Measurements from ENCODE around the gene CCR3. TPM values are rescaled to one million over a fixed set of nuclear protein-coding genes. Genes with fewer than 3 reads are reported as not detected.

Gene CCR3
- total RNA-seq, 1 experiment from 2014 or later, result not detected

- POLR2A ChIA-PET, result no interaction called here
- TF ChIP-seq TCF7L2 (IDR thresholded peaks at IDR 0.05; ENCODE audit: borderline replicate concordance, extremely low read depth, insufficient read depth, insufficient read length) (no peak), YY1 (IDR thresholded peaks at IDR 0.05; ENCODE audit: extremely low read depth, insufficient replicate concordance, low read depth, low read length) (no peak), ZNF274 (IDR thresholded peaks at IDR 0.05; ENCODE audit: low read depth, low read length) (no peak), ZFX (IDR thresholded peaks at IDR 0.05) (no peak), SRF (IDR thresholded peaks at IDR 0.05; ENCODE audit: low read depth) (no peak)
- Histone ChIP-seq H3K9me2 (ENCODE audit: insufficient read depth) (no peaks in the 10 kb centered on the region), H3K9ac (ENCODE audit: low read length) (no peak overlapping the region), H4K20me1 (ENCODE audit: insufficient read depth) (no peaks in the 10 kb centered on the region), H3K9me3 (ENCODE audit: control insufficient read depth in 1 of 2, insufficient read depth in 1 of 2, low read depth in 1 of 2, low read length in 2 of 2) (no peaks in the 10 kb centered on the region), H3K27ac (ENCODE audit: low read depth, low read length) (no peak overlapping the region), H3K79me2 (ENCODE audit: insufficient read depth, low read length) (no peaks in the 10 kb centered on the region), H2AFZ (ENCODE audit: low read depth, low read length, poor library complexity, severe bottlenecking) (no peak overlapping the region), H3K27me3 (ENCODE audit: insufficient read depth, low read length) (no peaks in the 10 kb centered on the region), H3K36me3 (ENCODE audit: control insufficient read depth in 1 of 2, insufficient read depth in 2 of 2, low read length in 2 of 2) (no peaks in the 10 kb centered on the region), H3K4me1 (ENCODE audit: control insufficient read depth in 1 of 2, insufficient read depth in 2 of 2, low read length in 2 of 2) (peaks cover 0 to 9% of the 10 kb centered on the region in 2 experiments; a peak in 2 of 4 replicates), H3K4me2 (ENCODE audit: low read length) (no peak overlapping the region), H3K4me3 (replicated peaks in 1 of 2; ENCODE audit: low read depth in 1 of 2, low read length in 2 of 2) (no peak overlapping the region)
- no TSS peak for BruUV-seq (replicated peaks)
- intact Hi-C loops (cut with micrococcal nuclease), result no loop called here
- no peak for ATAC-seq
- DNase-seq (ENCODE audit: low read depth, low spot score), result no peak
- RAD21 ChIA-PET (ENCODE audit: low non-redundant PET in 1 of 2, low total read pairs in 2 of 2, uncharacterized antibody in 2 of 2, unreplicated experiment in 2 of 2), result no interaction called here
- CTCF ChIA-PET, result no interaction called here
Measured at GRCh38 chr3:46205286-46205960, 36.8 kb upstream of the CCR3 start.

GRCh38 chr3:46206282-46207015 lies 35.8 kb upstream of the CCR3 start:
- RAD21 ChIA-PET (ENCODE audit: low non-redundant PET in 1 of 2, low total read pairs in 2 of 2, uncharacterized antibody in 2 of 2, unreplicated experiment in 2 of 2), result no interaction called here
- TF ChIP-seq SP1 (IDR thresholded peaks at IDR 0.05; ENCODE audit: low read depth) (no peak), CTCF (IDR thresholded peaks at IDR 0.05 in 2 of 3, conservative IDR thresholded peaks at IDR 0.05 in 1 of 3; ENCODE audit: borderline replicate concordance in 1 of 3, insufficient read depth in 1 of 3, low read depth in 2 of 3, low read length in 2 of 3) (no peak), ELF1 (IDR thresholded peaks at IDR 0.05; ENCODE audit: borderline replicate concordance, low read depth) (no peak), ZFX (IDR thresholded peaks at IDR 0.05) (no peak), ATF3 (IDR thresholded peaks at IDR 0.05) (no peak), CBX3 (IDR thresholded peaks at IDR 0.05; ENCODE audit: low read depth) (no peak), YY1 (IDR thresholded peaks at IDR 0.05; ENCODE audit: extremely low read depth, insufficient replicate concordance, low read depth, low read length) (no peak), FOSL1 (IDR thresholded peaks at IDR 0.05; ENCODE audit: low read depth) (no peak), JUND (IDR thresholded peaks at IDR 0.05) (no peak), CEBPB (IDR thresholded peaks at IDR 0.05; ENCODE audit: low read depth) (no peak), RAD21 (IDR thresholded peaks at IDR 0.05; ENCODE audit: low read depth) (no peak)

More at GRCh38 chr3:46206282-46207015, 35.8 kb upstream of the CCR3 start:
- H2AFZ ChIP-seq (ENCODE audit: low read depth, low read length, poor library complexity, severe bottlenecking), result no peak overlapping the region
- no peaks in the 10 kb centered on the region for H3K9me2 ChIP-seq (ENCODE audit: insufficient read depth)
- H3K27ac ChIP-seq (ENCODE audit: low read depth, low read length), result no peak overlapping the region
- H4K20me1 ChIP-seq (ENCODE audit: insufficient read depth), result no peaks in the 10 kb centered on the region
- BruUV-seq (replicated peaks), result no TSS peak
- H3K4me2 ChIP-seq (ENCODE audit: low read length), result no peak overlapping the region
- no peak overlapping the region for H3K9ac ChIP-seq (ENCODE audit: low read length)
- DNase-seq (ENCODE audit: low read depth, low spot score), result no peak
- no peaks in the 10 kb centered on the region for H3K36me3 ChIP-seq (ENCODE audit: control insufficient read depth in 1 of 2, insufficient read depth in 2 of 2, low read length in 2 of 2)
- no peaks in the 10 kb centered on the region for H3K27me3 ChIP-seq (ENCODE audit: insufficient read depth, low read length)
- H3K4me3 ChIP-seq (replicated peaks in 1 of 2; ENCODE audit: low read depth in 1 of 2, low read length in 2 of 2), result no peak overlapping the region
- H3K4me1 ChIP-seq (ENCODE audit: control insufficient read depth in 1 of 2, insufficient read depth in 2 of 2, low read length in 2 of 2), result peaks cover 0 to 9% of the 10 kb centered on the region in 2 experiments; a peak in 2 of 4 replicates
- intact Hi-C loops (cut with micrococcal nuclease), result no loop called here
- ChIA-PET CTCF (interaction anchor here (3.4 kb wide), 1 partner anchor 127 kb away, joined by 10 read pairs; no protein-coding TSS in a partner anchor), POLR2A (no interaction called here)
- H3K9me3 ChIP-seq (ENCODE audit: control insufficient read depth in 1 of 2, insufficient read depth in 1 of 2, low read depth in 1 of 2, low read length in 2 of 2), result no peaks in the 10 kb centered on the region
- ATAC-seq, result no peak
- H3K79me2 ChIP-seq (ENCODE audit: insufficient read depth, low read length), result no peaks in the 10 kb centered on the region

All from HCT116 (cell line).